Keratinocyte (primary cell): ENCODE results near the gene ATP11A.

Experiments used
- EZH2 ChIP-seq: IDR thresholded peaks from one replicate; pipeline ENCODE4 v1.6.1; 2012; ENCODE audit warnings: inconsistent platforms, mild to moderate bottlenecking, low read length, moderate library complexity
- TF ChIP-seq, protein P1 (sequence below), 3 experiments: IDR thresholded peaks in 1 of 3; conservative IDR thresholded peaks in 1 of 3; optimal IDR thresholded peaks in 1 of 3; 2 replicates in 2 of 3; 3 replicates in 1 of 3; pipeline versions ENCODE3 to v1.5.1; 2011; ENCODE audit warnings: low read length in 3 of 3, mild to moderate bottlenecking in 3 of 3, moderate library complexity in 2 of 3, control low read depth in 1 of 3, inconsistent platforms in 1 of 3; ENCODE audit not compliant: insufficient read depth in 2 of 3; ENCODE audit errors: extremely low read depth in 1 of 3

DNA sequence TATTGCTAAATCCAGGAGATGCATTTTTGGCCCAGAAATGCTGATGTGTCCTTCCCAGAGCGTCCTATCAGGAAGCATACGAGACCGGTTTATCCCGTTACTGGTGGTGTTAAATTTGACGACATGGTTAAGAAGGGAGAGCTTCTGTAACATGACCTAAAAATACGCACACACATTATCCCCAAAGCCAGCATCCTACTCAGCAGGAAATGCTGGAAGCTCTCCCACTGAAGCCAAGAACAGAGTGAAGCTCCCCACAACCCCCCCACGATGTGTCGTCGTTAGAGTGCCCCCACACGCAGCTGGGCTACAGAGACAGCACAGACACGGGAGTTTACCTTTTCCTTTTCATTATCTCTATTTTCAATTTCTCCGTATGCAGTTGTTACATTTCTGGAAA lies 234.1 kb downstream of the ATP11A start:
- TF ChIP-seq, protein P1, sequence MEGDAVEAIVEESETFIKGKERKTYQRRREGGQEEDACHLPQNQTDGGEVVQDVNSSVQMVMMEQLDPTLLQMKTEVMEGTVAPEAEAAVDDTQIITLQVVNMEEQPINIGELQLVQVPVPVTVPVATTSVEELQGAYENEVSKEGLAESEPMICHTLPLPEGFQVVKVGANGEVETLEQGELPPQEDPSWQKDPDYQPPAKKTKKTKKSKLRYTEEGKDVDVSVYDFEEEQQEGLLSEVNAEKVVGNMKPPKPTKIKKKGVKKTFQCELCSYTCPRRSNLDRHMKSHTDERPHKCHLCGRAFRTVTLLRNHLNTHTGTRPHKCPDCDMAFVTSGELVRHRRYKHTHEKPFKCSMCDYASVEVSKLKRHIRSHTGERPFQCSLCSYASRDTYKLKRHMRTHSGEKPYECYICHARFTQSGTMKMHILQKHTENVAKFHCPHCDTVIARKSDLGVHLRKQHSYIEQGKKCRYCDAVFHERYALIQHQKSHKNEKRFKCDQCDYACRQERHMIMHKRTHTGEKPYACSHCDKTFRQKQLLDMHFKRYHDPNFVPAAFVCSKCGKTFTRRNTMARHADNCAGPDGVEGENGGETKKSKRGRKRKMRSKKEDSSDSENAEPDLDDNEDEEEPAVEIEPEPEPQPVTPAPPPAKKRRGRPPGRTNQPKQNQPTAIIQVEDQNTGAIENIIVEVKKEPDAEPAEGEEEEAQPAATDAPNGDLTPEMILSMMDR (optimal IDR thresholded peaks at IDR 0.05 in 1 of 3, IDR thresholded peaks at IDR 0.05 in 1 of 3, conservative IDR thresholded peaks at IDR 0.05 in 1 of 3; ENCODE audit: extremely low read depth in 1 of 3, insufficient read depth in 2 of 3, low read length in 3 of 3) = no peak
- TF ChIP-seq EZH2 = no peak
